H1 (cell line): Measurements from ENCODE around the gene BLOC1S1. TPM values are rescaled to one million over a fixed set of nuclear protein-coding genes. Genes with fewer than 3 reads are reported as not detected.

Experiments
- CTCF ChIA-PET: fragments of 300-600 bp; sonication (Branson Sonifier 250); formaldehyde crosslinking; loops from one replicate; lab custom pipeline; 2021; ENCODE audit not compliant: partially characterized antibody; lab: Charles Lee
- POLR2A ChIA-PET: fragments of 300-600 bp; sonication (Branson Sonifier 250); formaldehyde crosslinking; loops from one replicate; lab custom pipeline; 2021; ENCODE audit warnings: inconsistent platforms; ENCODE audit not compliant: partially characterized antibody; lab: Charles Lee
- DNase-seq, 2 experiments: peaks; one replicate each; pipeline versions ENCODE4 v3.0.0 to v3.0.0-alpha.2; 2010 to 2022; ENCODE audit warnings: low spot score in 2 of 2, low read depth in 1 of 2, mixed read lengths in 1 of 2
- FAIRE-seq: peaks from 2 replicates; lab custom pipeline; 2011; peaks lifted over from hg19 to GRCh38; lab: Jason Lieb, UNC
- H2AFZ ChIP-seq: 2 replicates; pipeline ENCODE4 v1.8.1; 2012; ENCODE audit warnings: low read length, inconsistent platforms
- H2AK5ac ChIP-seq: 2 replicates; pipeline ENCODE4 v1.6.1; 2013; ENCODE audit warnings: low read depth, low read length
- H2BK120ac ChIP-seq: replicated peaks from 2 replicates; pipeline ENCODE3; 2013; ENCODE audit warnings: low read depth, low read length, inconsistent platforms
- H2BK12ac ChIP-seq: 2 replicates; pipeline ENCODE4 v1.6.1; 2013; ENCODE audit warnings: low read depth, low read length
- H2BK15ac ChIP-seq: 2 replicates; pipeline ENCODE4 v1.6.1; 2013; ENCODE audit warnings: low read length
- H2BK20ac ChIP-seq: 2 replicates; pipeline ENCODE4 v1.6.1; 2013; ENCODE audit warnings: low read length
- H2BK5ac ChIP-seq: 2 replicates; pipeline ENCODE4 v1.6.1; 2013; ENCODE audit warnings: low read depth, low read length
- H3K14ac ChIP-seq: 2 replicates; pipeline ENCODE4 v1.6.1; 2013; ENCODE audit warnings: inconsistent platforms; ENCODE audit not compliant: insufficient read length
- H3K18ac ChIP-seq: 2 replicates; pipeline ENCODE4 v1.6.1; 2013; ENCODE audit warnings: low read length; ENCODE audit errors: extremely low read depth
- H3K23ac ChIP-seq: 2 replicates; pipeline ENCODE4 v1.6.1; 2013; ENCODE audit warnings: inconsistent platforms; ENCODE audit not compliant: insufficient read length
- H3K23me2 ChIP-seq: 2 replicates; pipeline ENCODE4 v1.6.1; 2013; ENCODE audit warnings: low read depth, low read length
- H3K27ac ChIP-seq: 2 replicates; pipeline ENCODE4 v1.6.1; 2011; ENCODE audit warnings: low read depth, low read length, inconsistent platforms
- H3K27me3 ChIP-seq, 4 experiments: replicated peaks in 1 of 4; 1 replicate in 1 of 4; 2 replicates in 3 of 4; pipeline versions ENCODE4 v1.6.1 to v1.8.1; 2011 to 2013; ENCODE audit warnings: low read length in 3 of 4, mild to moderate bottlenecking in 3 of 4, inconsistent platforms in 2 of 4, mixed read lengths in 2 of 4, moderate library complexity in 1 of 4; ENCODE audit not compliant: control insufficient read depth in 3 of 4, insufficient read depth in 3 of 4; ENCODE audit errors: extremely low read depth in 1 of 4
- H3K36me3 ChIP-seq, 4 experiments: 2 replicates each; pipeline versions ENCODE4 v1.6.1 to v1.8.1; 2011 to 2013; ENCODE audit warnings: mild to moderate bottlenecking in 4 of 4, low read length in 3 of 4, moderate library complexity in 2 of 4, control low read depth in 1 of 4, inconsistent platforms in 1 of 4; ENCODE audit not compliant: insufficient read depth in 4 of 4, control insufficient read depth in 2 of 4
- H3K4ac ChIP-seq: replicated peaks from 2 replicates; pipeline ENCODE3; 2013; ENCODE audit warnings: low read length, low read depth, mixed read lengths, inconsistent platforms; ENCODE audit not compliant: insufficient read length
- H3K4me1 ChIP-seq, 4 experiments: replicated peaks in 1 of 4; 1 replicate in 1 of 4; 2 replicates in 3 of 4; pipeline versions ENCODE4 v1.6.1 to v1.8.1; 2011 to 2013; ENCODE audit warnings: low read length in 3 of 4, inconsistent platforms in 2 of 4, mixed read lengths in 1 of 4; ENCODE audit not compliant: insufficient read depth in 4 of 4, control insufficient read depth in 3 of 4
- H3K4me2 ChIP-seq, 2 experiments: 2 replicates each; pipeline versions ENCODE4 v1.6.1 to v1.8.1; 2011 to 2013; ENCODE audit warnings: low read depth in 2 of 2, low read length in 2 of 2, control low read depth in 1 of 2, inconsistent platforms in 1 of 2, mild to moderate bottlenecking in 1 of 2; ENCODE audit not compliant: insufficient read depth in 1 of 2
- H3K4me3 ChIP-seq, 4 experiments: fragments of 200-600, 300-600 bp in 1 of 4; sonication (generic), shearing (Covaris generic), sonication (Bioruptor Twin) in 1 of 4; 2 replicates each; pipeline versions ENCODE4 v1.5.1 to v1.8.1; 2011 to 2016; ENCODE audit warnings: low read length in 4 of 4, low read depth in 3 of 4, control low read depth in 2 of 4, inconsistent platforms in 2 of 4, mild to moderate bottlenecking in 2 of 4, mixed read lengths in 1 of 4, moderate library complexity in 1 of 4; ENCODE audit not compliant: insufficient read depth in 2 of 4; ENCODE audit errors: extremely low read depth in 1 of 4
- H3K56ac ChIP-seq: replicated peaks from 2 replicates; pipeline ENCODE3; 2013; ENCODE audit warnings: low read depth, mild to moderate bottlenecking, mixed read lengths, low read length, inconsistent platforms; ENCODE audit not compliant: insufficient read length
- H3K79me1 ChIP-seq: 2 replicates; pipeline ENCODE4 v1.6.1; 2013; ENCODE audit warnings: low read depth, low read length, control low read depth
- H3K79me2 ChIP-seq, 2 experiments: 2 replicates each; pipeline versions ENCODE4 v1.6.1 to v1.8.1; 2012 to 2013; ENCODE audit warnings: low read length in 2 of 2, mild to moderate bottlenecking in 2 of 2, inconsistent platforms in 1 of 2; ENCODE audit not compliant: insufficient read depth in 2 of 2, control insufficient read depth in 1 of 2
- H3K9ac ChIP-seq, 4 experiments: replicated peaks in 1 of 4; 1 replicate in 1 of 4; 2 replicates in 3 of 4; pipeline versions ENCODE4 v1.6.1 to v1.8.1; 2011 to 2013; ENCODE audit warnings: low read depth in 3 of 4, low read length in 3 of 4, control low read depth in 2 of 4, mild to moderate bottlenecking in 2 of 4, moderate library complexity in 2 of 4, inconsistent platforms in 1 of 4; ENCODE audit errors: extremely low read depth in 1 of 4
- H3K9me3 ChIP-seq, 2 experiments: 2 replicates each; pipeline versions ENCODE4 v1.6.1 to v1.8.1; 2012 to 2013; ENCODE audit warnings: mild to moderate bottlenecking in 2 of 2, moderate library complexity in 2 of 2, control low read depth in 1 of 2, inconsistent platforms in 1 of 2, low read depth in 1 of 2, low read length in 1 of 2, mixed read lengths in 1 of 2; ENCODE audit not compliant: insufficient read depth in 2 of 2
- H4K20me1 ChIP-seq, 2 experiments: replicated peaks in 1 of 2; 2 replicates each; pipeline versions ENCODE3 to v1.8.1; 2011 to 2013; ENCODE audit warnings: inconsistent platforms in 2 of 2, low read length in 2 of 2, mild to moderate bottlenecking in 1 of 2; ENCODE audit not compliant: insufficient read depth in 2 of 2, control insufficient read depth in 1 of 2
- H4K5ac ChIP-seq: 2 replicates; pipeline ENCODE4 v1.6.1; 2013; ENCODE audit warnings: low read length, low read depth, mixed read lengths, inconsistent platforms; ENCODE audit not compliant: insufficient read length
- H4K8ac ChIP-seq: 2 replicates; pipeline ENCODE4 v1.8.0; 2013; ENCODE audit warnings: mild to moderate bottlenecking, moderate library complexity, low read length, inconsistent platforms; ENCODE audit not compliant: insufficient read depth; ENCODE audit errors: extremely low read depth
- H4K91ac ChIP-seq: replicated peaks from 2 replicates; pipeline ENCODE3; 2013; ENCODE audit warnings: low read length, mixed read lengths, inconsistent platforms; ENCODE audit not compliant: insufficient read length
- EGR1 ChIP-seq: IDR thresholded peaks from 2 replicates; pipeline ENCODE4 v1.6.1; 2011; ENCODE audit warnings: low read depth, low read length, borderline replicate concordance
- SIN3A ChIP-seq, 2 experiments: IDR thresholded peaks in 1 of 2; conservative IDR thresholded peaks in 1 of 2; 2 replicates each; pipeline ENCODE4 v1.6.1; 2011 to 2012; ENCODE audit warnings: low read length in 2 of 2, improper control_type of control experiment in 1 of 2, low read depth in 1 of 2, mild to moderate bottlenecking in 1 of 2
- SP2 ChIP-seq: IDR thresholded peaks from 2 replicates; pipeline ENCODE4 v1.6.1; 2012; ENCODE audit warnings: mild to moderate bottlenecking, low read length, inconsistent platforms
- WGBS, 2 experiments: shearing (Covaris generic) in 1 of 2; methylation state at CpG; one replicate each; pipeline versions ENCODE4 v1.1.6 to v1.1.7; 2013 to 2015; ENCODE audit warnings: low lambda C conversion rate in 2 of 2, mixed read lengths in 2 of 2, inconsistent platforms in 1 of 2, low coverage in 1 of 2, missing lambda C conversion rate in 1 of 2; ENCODE audit not compliant: insufficient replicate concordance in 2 of 2, insufficient coverage in 1 of 2, insufficient read length in 1 of 2; ENCODE audit errors: extremely low coverage in 1 of 2, missing lambda C conversion rate in 1 of 2; 5-methylcytosine and 5-hydroxymethylcytosine counted together
- polyA plus RNA-seq, 7 experiments: library from polyadenylated mRNA; depleted of rRNA in 3 of 7; stranded (reverse) in 5 of 7; unstranded in 2 of 7; fragments of >200 nt in 5 of 7; fragments of 200-250 nt in 2 of 7; gene quantifications; 1 replicate in 5 of 7; 2 replicates in 1 of 7; 4 replicates in 1 of 7; pipeline versions ENCODE4 v1.2.1 to v1.2.3, GENCODE V29; 2011 to 2013; ENCODE audit warnings: missing spikeins in 2 of 7, mixed read lengths in 2 of 7
- total RNA-seq: library from RNA; stranded (reverse); fragmentation: NEBNext Ultra II Directional; extraction: Animal tissue kit (Norgen Biotek cat#: 25700); gene quantifications from 2 replicates; pipeline ENCODE4 v1.2.1, GENCODE V29; 2021
- TF ChIP-seq, protein P1 (sequence below): IDR thresholded peaks from 2 replicates; pipeline ENCODE4 v1.6.1; 2012; ENCODE audit warnings: inconsistent platforms

Gene BLOC1S1
- total and polyA plus RNA-seq, 2 of the 8 experiments (the other 6 are each of a cell fraction or from before 2014, with no cell fraction given): 91.1 to 185 TPM

DNA sequence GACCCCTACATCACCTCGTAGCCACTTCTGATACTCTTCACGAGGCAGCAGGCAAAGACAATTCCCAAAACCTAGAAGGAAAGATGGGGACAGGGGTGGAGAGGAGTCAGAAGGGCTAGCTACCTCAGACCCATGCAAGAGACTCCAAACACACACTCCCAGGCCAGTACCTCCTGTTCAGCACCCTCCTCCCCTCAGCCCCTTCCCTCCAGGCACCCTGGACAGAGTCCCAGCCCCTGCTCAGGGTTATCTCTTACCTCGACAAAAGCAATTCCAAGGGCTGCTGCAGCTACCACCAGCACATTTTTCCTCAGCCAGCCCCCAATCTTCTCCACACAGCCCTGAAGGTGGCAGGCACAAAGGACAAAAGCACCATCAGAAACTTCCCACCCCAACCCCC, 9.7 kb downstream of the BLOC1S1 start:
- no peak overlapping the region for H2AK5ac ChIP-seq
- no peak overlapping the region for H3K56ac ChIP-seq
- peaks cover 0 to 17% of the 10 kb centered on the region in 2 experiments; a peak in 2 of 4 replicates for H3K79me2 ChIP-seq
- H2BK20ac ChIP-seq: no peak overlapping the region
- no peak overlapping the region for H4K5ac ChIP-seq
- H3K27me3 ChIP-seq: no peaks in the 10 kb centered on the region
- H3K9me3 ChIP-seq: no peaks in the 10 kb centered on the region
- peaks cover 5% of the 10 kb centered on the region; the same call in 1 of the 2 replicates for H3K79me1 ChIP-seq
- H2AFZ ChIP-seq: no peak overlapping the region
- H4K91ac ChIP-seq: no peak overlapping the region
- H2BK15ac ChIP-seq: no peak overlapping the region
- no peak overlapping the region for H2BK120ac ChIP-seq
- FAIRE-seq: no peak
- H3K4me2 ChIP-seq: no peak overlapping the region
- TF ChIP-seq EGR1 (no peak), SIN3A (conservative IDR thresholded peaks at IDR 0.05 in 1 of 2, IDR thresholded peaks at IDR 0.05 in 1 of 2; ENCODE audit: low read depth in 1 of 2, low read length in 2 of 2) (no peak), SP2 (no peak)
- TF ChIP-seq, protein P1, sequence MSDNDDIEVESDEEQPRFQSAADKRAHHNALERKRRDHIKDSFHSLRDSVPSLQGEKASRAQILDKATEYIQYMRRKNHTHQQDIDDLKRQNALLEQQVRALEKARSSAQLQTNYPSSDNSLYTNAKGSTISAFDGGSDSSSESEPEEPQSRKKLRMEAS: no peak
- peaks cover 15% of the 10 kb centered on the region for H3K23me2 ChIP-seq
- H3K27ac ChIP-seq: no peak overlapping the region
- H3K36me3 ChIP-seq: peaks cover 6 to 29% (median 15%) of the 10 kb centered on the region in 4 experiments; a peak in 5 of 8 replicates
- H2BK5ac ChIP-seq: no peak overlapping the region
- no peak overlapping the region for H3K4ac ChIP-seq
- no peak overlapping the region for H3K14ac ChIP-seq
- no peak overlapping the region for H4K8ac ChIP-seq
- no peak for DNase-seq
- H2BK12ac ChIP-seq: no peak overlapping the region
- no peak overlapping the region for H3K9ac ChIP-seq
- ChIA-PET CTCF (interaction anchor here (0.6 to 11.1 kb wide), 18 partner anchors 10 to 304 kb away, joined by 3 to 229 read pairs (median 5); partner anchors contain the start of genes BLOC1S1, ITGA7, ORMDL2 and SARNP), POLR2A (interaction anchor here (0.9 to 4.4 kb wide), 10 partner anchors 8 to 105 kb away, joined by 3 to 29 read pairs (median 5); partner anchors contain the start of genes BLOC1S1, GDF11, ITGA7 and ORMDL2)
- no peak overlapping the region for H3K4me3 ChIP-seq
- no peak overlapping the region for H3K18ac ChIP-seq
- no peak overlapping the region for H3K23ac ChIP-seq
- H3K4me1 ChIP-seq: peaks cover 0 to 14% (median 10%) of the 10 kb centered on the region in 4 experiments; a peak in 6 of 7 replicates
- peaks cover 2 to 6% of the 10 kb centered on the region in 2 experiments for H4K20me1 ChIP-seq
- 100% methylated on average over 3 of the region's 3 CpGs; no CpG with 5 or more reads in 1 of the 2 experiments for WGBS, 2 experiments
